Measurements from ENCODE around the gene CDH4.

DNA sequence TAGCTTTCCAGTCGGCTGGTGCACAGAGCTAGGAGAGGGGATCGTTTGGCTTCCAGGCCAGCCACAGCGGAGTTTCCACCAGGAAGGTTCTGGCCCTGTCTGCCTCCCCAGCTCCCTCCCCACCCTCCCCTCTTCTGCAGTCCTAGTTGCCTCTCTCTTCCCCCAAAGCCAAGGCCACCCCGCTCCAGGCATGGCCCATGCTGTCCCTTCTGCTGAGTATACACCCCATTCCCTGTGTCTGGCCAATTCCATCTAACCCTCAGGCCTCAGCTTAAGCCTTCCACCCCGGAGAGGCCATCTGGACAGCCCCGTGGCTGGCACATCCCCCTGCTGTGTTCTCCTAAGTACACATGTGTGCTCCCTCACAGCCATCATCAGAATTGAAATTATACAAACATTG, 167.4 kb downstream of the CDH4 start:
- TF ChIP-seq FOSL1 (tag; conservative IDR thresholded peaks at IDR 0.05) (no peak), ZNF431 (CRISPR knock-in tag; IDR thresholded peaks at IDR 0.05) (no peak)
